NCI-H524 (cell line): Measurements from ENCODE around the gene INO80B.
A peak's percentile ranks its signal among the peaks of the same experiment; 100 is the strongest.
"Not testable (repeated sequence)": the region's sequence is repeated elsewhere in the genome, so short reads cannot be mapped to it uniquely, and the experiment has no call there.

Experiments used
- DNase-seq, 2 experiments: peaks; one replicate each; lab custom pipeline; 2025; lab: John Stamatoyannopoulos, UW

INO80B gene

GRCh38 chr2:74481961-74482800 is 27.3 kb downstream of the INO80B start:
- peak; percentile 64 to 75 for DNase-seq

DNA sequence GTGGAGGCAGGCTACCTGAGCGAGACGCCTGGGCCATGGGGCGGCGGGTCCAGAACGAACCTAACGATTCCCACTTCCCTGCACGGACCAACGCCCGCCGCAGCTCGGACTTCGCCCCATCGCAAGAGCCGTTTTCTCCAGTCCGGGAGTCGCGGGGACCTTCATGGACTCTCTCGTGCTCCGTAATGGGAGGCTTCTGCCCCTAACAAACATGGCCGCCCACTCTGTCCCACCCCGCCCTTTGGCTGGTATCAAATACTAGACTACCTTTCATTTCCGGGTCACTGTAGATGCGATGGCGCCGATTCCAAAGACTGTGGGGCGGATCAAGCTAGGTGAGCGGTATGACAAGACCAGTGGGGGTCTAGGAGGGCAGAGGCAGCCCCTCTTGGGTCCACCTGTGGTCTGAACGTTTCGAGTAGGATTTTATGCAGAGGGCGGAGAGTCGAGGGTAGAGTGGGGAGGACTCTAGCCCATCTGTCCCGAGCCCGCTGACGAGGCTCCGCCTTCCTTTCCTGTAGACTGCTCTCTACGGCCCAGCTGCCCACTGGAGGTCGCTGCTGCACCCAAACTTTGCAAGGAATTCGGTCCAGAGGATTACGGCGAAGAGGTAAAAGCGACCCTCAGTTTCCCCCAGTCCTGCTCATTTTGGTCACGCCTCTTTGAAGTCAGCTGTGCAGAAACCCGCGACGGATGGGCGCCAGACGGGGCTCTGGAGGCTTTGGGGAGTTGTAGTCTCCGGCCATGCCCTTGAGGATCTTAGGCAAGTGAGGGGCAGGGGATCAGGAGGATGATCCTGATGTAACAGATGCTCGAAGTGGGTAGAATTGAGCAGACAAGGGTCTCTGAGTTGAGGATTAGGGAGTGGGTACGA is 28.2 kb downstream of the INO80B start, which contains the start of the genes CCDC142 and TTC31:
Gene CCDC142 (minus strand): TSS at position 198 of the 874 bp plus-strand sequence. CDS start 161 bp downstream, at position 37.
Gene TTC31 (plus strand): TSS at position 281 of the 874 bp plus-strand sequence. CDS start 15 bp downstream, at position 296.
- DNase-seq = peak; percentile 93 to 94

GRCh38 chr2:74483675-74484164 is 28.8 kb downstream of the INO80B start:
- DNase-seq = not testable (repeated sequence)

GRCh38 chr2:74486141-74486540 is 31.3 kb downstream of the INO80B start:
- no peak for DNase-seq

GRCh38 chr2:74488643-74489481 is 34.0 kb downstream of the INO80B start:
- no peak for DNase-seq

DNA sequence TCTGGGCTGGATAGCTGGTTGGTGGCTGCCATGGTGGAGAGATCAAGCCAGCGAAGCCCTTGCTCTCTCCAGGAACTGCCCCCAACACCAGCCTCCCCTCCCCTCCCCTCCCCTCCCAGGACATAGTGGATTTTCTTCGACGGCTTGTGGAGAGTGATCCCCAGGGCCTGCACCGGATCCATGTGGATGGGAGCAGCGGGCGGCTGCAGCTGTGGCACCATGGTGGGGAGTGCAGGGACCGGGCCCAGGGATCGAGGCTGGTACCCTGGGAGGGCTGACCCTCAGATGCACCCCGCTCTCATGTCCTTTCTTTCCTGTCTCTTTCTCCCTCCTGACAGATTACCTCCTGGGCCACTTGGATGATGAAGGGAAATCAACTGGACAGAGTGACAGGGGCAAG is 35.0 kb downstream of the INO80B start:
- no peak for DNase-seq

GRCh38 chr2:74491648-74492544 is 37.0 kb downstream of the INO80B start:
- no peak for DNase-seq

DNA sequence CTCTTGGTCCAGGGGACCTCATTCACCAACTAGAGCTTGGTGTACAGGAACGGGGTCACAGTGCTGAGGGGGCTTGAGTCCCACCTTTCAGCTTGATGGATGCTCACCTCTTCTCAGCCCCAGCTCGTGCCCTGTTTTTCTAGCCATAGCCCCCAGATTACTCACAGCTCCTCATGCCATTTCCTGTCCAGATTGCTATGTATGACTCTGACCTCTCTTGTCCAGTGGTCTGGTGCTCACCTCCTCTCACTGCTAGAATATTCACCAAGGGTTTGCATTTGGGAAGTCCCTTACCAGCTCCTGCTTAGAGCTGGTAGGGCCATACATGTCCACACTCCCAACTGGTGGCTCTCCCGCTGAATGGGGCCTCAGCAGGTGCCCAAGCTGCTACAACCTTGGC is 38.7 kb downstream of the INO80B start:
- no peak for DNase-seq

DNA sequence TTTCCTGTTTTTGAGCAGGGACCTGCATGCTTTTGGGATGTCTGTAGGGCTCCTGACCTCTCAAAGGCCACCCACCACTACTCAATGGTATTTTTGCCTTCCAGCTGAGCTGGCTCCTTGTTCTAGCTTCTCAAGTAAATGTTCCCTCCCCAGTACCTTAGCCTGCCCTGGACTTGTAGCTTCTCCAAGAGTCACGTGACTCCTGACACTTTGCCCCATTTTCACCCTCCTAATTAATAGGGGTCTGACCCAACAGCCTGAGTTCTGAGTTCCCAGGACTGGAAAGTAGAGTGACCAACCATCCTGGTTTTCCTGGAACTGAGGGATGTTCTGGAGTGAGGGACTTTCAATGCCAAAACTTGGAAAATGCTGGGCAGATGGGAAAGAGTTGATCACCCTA is 40.6 kb downstream of the INO80B start:
- DNase-seq = no peak

- no peak for DNase-seq
Observed at GRCh38 chr2:74496997-74497776, 42.3 kb downstream of the INO80B start.

DNA sequence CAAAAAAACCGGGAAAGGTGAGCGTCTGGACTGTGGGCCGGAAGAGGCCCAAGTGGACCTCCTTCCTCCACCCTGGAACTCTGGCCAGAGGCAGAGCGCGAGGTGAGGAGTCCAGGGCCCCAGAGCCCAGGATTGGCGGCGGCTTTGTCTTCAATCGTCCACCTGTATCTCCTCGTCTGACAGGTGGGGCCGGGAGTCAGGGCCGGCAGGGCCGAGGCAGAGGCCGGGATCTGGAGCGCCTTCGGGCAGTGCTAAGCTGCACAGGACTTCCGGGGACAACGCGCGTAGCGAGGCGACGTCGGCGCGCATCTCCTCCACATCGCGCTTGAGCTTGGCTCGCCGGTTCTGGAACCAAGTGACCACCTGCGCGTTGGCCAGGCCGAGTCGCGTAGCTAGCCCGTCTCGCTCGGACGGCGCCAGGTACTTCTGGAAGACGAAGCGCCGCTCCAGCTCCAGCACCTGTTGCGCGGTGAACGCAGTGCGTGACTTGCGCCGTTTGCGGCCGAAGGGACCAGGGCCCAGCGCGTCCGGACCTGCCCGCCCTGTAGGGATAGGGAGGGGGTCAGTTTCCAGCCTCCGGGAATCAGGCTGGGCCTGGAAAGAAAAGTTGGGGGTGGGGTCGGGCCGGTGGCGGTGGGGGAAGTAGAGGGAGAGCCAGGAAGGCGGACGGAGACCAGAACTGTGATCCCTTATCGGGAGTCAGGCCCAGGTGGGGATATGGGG is 43.1 kb downstream of the INO80B start:
- no peak for DNase-seq

- DNase-seq = peak in 1 of 2 experiments; percentile 12
Observed at GRCh38 chr2:74498500-74499266, 43.8 kb downstream of the INO80B start.

DNA sequence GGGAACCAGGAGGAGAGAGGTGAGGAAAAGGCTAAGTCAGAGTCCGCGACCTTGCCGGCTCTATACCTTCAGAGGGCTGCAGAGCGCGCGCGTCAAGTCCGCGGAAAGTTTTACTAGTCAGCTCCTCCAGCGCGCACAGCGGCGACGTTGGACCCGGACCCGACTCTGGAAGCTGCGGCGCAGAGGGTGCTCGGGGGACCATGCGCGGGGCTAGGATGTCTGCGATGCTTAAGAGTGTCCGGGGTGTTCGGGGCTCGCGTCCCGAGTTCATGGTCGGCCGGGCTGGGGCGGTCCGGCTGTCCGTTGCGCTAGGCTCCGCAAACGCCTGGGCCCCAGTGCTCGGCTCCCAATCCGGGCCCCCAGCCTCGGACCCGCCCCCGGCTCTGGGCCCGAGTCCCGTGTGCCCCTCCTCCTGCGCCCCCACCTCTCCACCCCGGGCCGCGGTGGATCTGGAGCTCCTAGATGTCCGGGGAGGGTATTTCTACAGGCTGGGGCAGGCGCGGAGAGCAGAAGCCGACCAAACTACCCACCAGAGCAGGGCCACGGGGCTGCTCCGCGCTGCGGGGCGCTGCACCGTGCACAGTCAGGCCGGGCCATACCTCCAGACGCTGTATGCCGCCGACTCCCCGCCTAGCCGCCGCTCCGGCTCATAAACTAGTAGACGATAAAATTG is 44.5 kb downstream of the INO80B start, which contains the start of gene LBX2:
Gene LBX2 (minus strand): TSS at position 337 of the 673 bp plus-strand sequence. CDS start 66 bp downstream, at position 271.
- DNase-seq = no peak

GRCh38 chr2:74499940-74500577 is 45.2 kb downstream of the INO80B start:
- DNase-seq = no peak

GRCh38 chr2:74500578-74500946 is 45.7 kb downstream of the INO80B start:
- no peak for DNase-seq

DNA sequence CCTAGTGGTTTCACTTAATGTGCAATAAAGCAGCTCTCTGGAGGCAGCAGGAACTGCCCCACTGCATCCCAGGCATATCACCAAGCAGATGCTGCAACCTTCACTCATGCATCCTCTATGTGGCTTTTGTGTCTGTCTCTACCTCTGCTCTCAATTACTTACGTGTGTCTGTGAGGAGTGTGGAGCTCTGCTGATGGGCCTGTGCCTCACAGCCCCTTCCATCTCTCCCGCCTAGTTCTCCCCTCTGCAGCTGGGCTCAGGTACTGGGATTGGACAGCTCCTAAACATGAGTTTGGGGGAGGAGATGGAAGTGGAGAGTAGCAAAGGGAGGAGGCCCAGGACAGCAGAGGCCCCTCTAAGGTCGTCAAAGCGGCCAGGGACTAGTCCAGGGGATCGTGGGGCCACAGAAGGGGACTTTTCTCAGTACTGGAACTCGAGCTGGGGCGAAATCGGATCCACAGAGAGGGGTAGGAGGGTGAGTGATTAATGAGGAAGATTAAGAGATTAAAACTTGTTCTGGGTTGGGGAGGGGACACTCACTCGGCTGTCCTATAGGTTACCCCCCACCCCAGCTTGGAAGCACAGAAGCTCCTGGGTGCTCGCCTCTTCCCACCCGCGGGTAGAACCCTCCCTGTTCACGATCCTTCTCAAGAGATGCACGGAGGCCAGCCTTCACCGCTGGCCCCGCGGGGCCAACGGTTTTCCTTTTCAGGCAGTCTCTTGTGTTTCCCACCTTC is 46.6 kb downstream of the INO80B start:
- DNase-seq = peak in 1 of 2 experiments; percentile 49
